HEK293 (cell line): ENCODE results near the gene FAM8A1.

ENCODE experiments used
- KLF7 ChIP-seq: fragments of 450-650 bp; formaldehyde crosslinking; IDR thresholded peaks from 2 replicates; pipeline ENCODE4 v1.5.1; 2016; ENCODE audit warnings: missing biosample characterization, missing genetic modification characterization, borderline replicate concordance
- SCRT2 ChIP-seq: fragments of 450-650 bp; formaldehyde crosslinking; IDR thresholded peaks from 2 replicates; pipeline ENCODE4 v1.5.1; 2016; ENCODE audit warnings: missing biosample characterization, missing genetic modification characterization
- SETDB1 ChIP-seq: IDR thresholded peaks from one replicate; pipeline ENCODE4 v1.6.1; 2017; ENCODE audit warnings: mild to moderate bottlenecking, low read length, moderate library complexity, mixed read lengths; ENCODE audit not compliant: insufficient read length
- SP2 ChIP-seq: fragments of 450-650 bp; formaldehyde crosslinking; IDR thresholded peaks from 2 replicates; pipeline ENCODE4 v1.5.1; 2016; ENCODE audit warnings: missing biosample characterization, missing genetic modification characterization
- SP3 ChIP-seq: fragments of 450-650 bp; formaldehyde crosslinking; IDR thresholded peaks from 2 replicates; pipeline ENCODE4 v1.5.1; 2016; ENCODE audit warnings: missing biosample characterization, missing genetic modification characterization
- ZBTB7A ChIP-seq: fragments of 450-650 bp; formaldehyde crosslinking; IDR thresholded peaks from 2 replicates; pipeline ENCODE4 v1.5.1; 2016; ENCODE audit warnings: low read depth, missing biosample characterization, missing genetic modification characterization
- ZBTB8A ChIP-seq: fragments of 450-650 bp; formaldehyde crosslinking; IDR thresholded peaks from 2 replicates; pipeline ENCODE4 v1.5.1; 2016; ENCODE audit warnings: missing biosample characterization, missing genetic modification characterization
- ZNF138 ChIP-seq: fragments of 450-650 bp; formaldehyde crosslinking; IDR thresholded peaks from 2 replicates; pipeline ENCODE4 v1.5.1; 2016; ENCODE audit warnings: missing biosample characterization, missing genetic modification characterization, borderline replicate concordance
- ZNF169 ChIP-seq: fragments of 450-650 bp; formaldehyde crosslinking; IDR thresholded peaks from 2 replicates; pipeline ENCODE4 v1.5.1; 2016; ENCODE audit warnings: missing biosample characterization, missing genetic modification characterization
- ZNF19 ChIP-seq: fragments of 450-650 bp; formaldehyde crosslinking; IDR thresholded peaks from 2 replicates; pipeline ENCODE4; 2016; ENCODE audit warnings: missing biosample characterization, missing genetic modification characterization, low read depth
- ZNF202 ChIP-seq: fragments of 450-650 bp; formaldehyde crosslinking; IDR thresholded peaks from 2 replicates; pipeline ENCODE4 v1.5.1; 2016; ENCODE audit warnings: missing biosample characterization, missing genetic modification characterization, borderline replicate concordance
- ZNF341 ChIP-seq: fragments of 450-650 bp; formaldehyde crosslinking; IDR thresholded peaks from 2 replicates; pipeline ENCODE4; 2016; ENCODE audit warnings: low read depth, missing biosample characterization, missing genetic modification characterization
- ZNF394 ChIP-seq: fragments of 450-650 bp; formaldehyde crosslinking; IDR thresholded peaks from 2 replicates; pipeline ENCODE4 v1.5.1; 2016; ENCODE audit warnings: missing biosample characterization, missing genetic modification characterization, mild to moderate bottlenecking, moderate library complexity, borderline replicate concordance
- ZNF48 ChIP-seq: fragments of 450-650 bp; formaldehyde crosslinking; IDR thresholded peaks from 2 replicates; pipeline ENCODE4 v1.5.1; 2016; ENCODE audit warnings: missing biosample characterization, missing genetic modification characterization
- ZNF510 ChIP-seq: fragments of 450-650 bp; formaldehyde crosslinking; IDR thresholded peaks from 2 replicates; pipeline ENCODE4 v1.5.1; 2018; ENCODE audit warnings: mild to moderate bottlenecking, missing genetic modification characterization, missing biosample characterization; ENCODE audit not compliant: insufficient replicate concordance
- ZNF521 ChIP-seq: fragments of 450-650 bp; formaldehyde crosslinking; IDR thresholded peaks from 2 replicates; pipeline ENCODE4 v1.5.1; 2017; ENCODE audit warnings: missing biosample characterization, mild to moderate bottlenecking, missing genetic modification characterization
- ZNF529 ChIP-seq: fragments of 450-650 bp; formaldehyde crosslinking; IDR thresholded peaks from 2 replicates; pipeline ENCODE4 v1.5.1; 2017; ENCODE audit warnings: missing genetic modification characterization, missing biosample characterization; ENCODE audit not compliant: insufficient replicate concordance
- ZNF560 ChIP-seq: fragments of 450-650 bp; formaldehyde crosslinking; IDR thresholded peaks from 2 replicates; pipeline ENCODE4 v1.5.1; 2017; ENCODE audit warnings: missing biosample characterization, missing genetic modification characterization, borderline replicate concordance
- ZNF596 ChIP-seq: fragments of 450-650 bp; IDR thresholded peaks from 2 replicates; pipeline ENCODE4 v1.5.0; 2018; ENCODE audit warnings: missing biosample characterization, mild to moderate bottlenecking, missing genetic modification characterization, moderate library complexity
- ZNF626 ChIP-seq: fragments of 450-650 bp; sonication (Bioruptor Pico); formaldehyde crosslinking; IDR thresholded peaks from 2 replicates; pipeline ENCODE4 v1.5.1; 2018; ENCODE audit warnings: missing biosample characterization, missing genetic modification characterization, inconsistent platforms
- ZNF654 ChIP-seq: fragments of 450-650 bp; formaldehyde crosslinking; IDR thresholded peaks from 2 replicates; pipeline ENCODE4 v1.5.1; 2016; ENCODE audit warnings: low read depth, missing biosample characterization, missing genetic modification characterization
- TF ChIP-seq, protein P1 (sequence below): fragments of 450-650 bp; formaldehyde crosslinking; IDR thresholded peaks from 2 replicates; pipeline ENCODE4 v1.5.0; 2017; ENCODE audit warnings: missing biosample characterization, missing genetic modification characterization, borderline replicate concordance
- TF ChIP-seq, protein P2 (sequence below): fragments of 450-650 bp; formaldehyde crosslinking; conservative IDR thresholded peaks from 2 replicates; pipeline ENCODE4 v1.5.1; 2016; ENCODE audit warnings: low read depth, missing biosample characterization, missing genetic modification characterization
- TF ChIP-seq, protein P3 (sequence below): fragments of 450-650 bp; formaldehyde crosslinking; IDR thresholded peaks from 2 replicates; pipeline ENCODE4 v1.5.1; 2017; ENCODE audit warnings: missing biosample characterization, missing genetic modification characterization
- TF ChIP-seq, protein P4 (sequence below): fragments of 450-650 bp; formaldehyde crosslinking; IDR thresholded peaks from 2 replicates; pipeline ENCODE4 v1.5.1; 2016; ENCODE audit warnings: missing biosample characterization, missing genetic modification characterization
- TF ChIP-seq, protein P5 (sequence below): fragments of 450-650 bp; formaldehyde crosslinking; IDR thresholded peaks from 2 replicates; pipeline ENCODE4 v1.5.1; 2016; ENCODE audit warnings: missing biosample characterization, missing genetic modification characterization
- TF ChIP-seq, protein P6 (sequence below): fragments of 450-650 bp; formaldehyde crosslinking; IDR thresholded peaks from 2 replicates; pipeline ENCODE4 v1.5.1; 2016; ENCODE audit warnings: missing biosample characterization, missing genetic modification characterization
- TF ChIP-seq, protein P7 (sequence below): fragments of 450-650 bp; formaldehyde crosslinking; IDR thresholded peaks from 2 replicates; pipeline ENCODE4 v1.5.1; 2016; ENCODE audit warnings: missing biosample characterization, missing genetic modification characterization

The FAM8A1 gene

DNA sequence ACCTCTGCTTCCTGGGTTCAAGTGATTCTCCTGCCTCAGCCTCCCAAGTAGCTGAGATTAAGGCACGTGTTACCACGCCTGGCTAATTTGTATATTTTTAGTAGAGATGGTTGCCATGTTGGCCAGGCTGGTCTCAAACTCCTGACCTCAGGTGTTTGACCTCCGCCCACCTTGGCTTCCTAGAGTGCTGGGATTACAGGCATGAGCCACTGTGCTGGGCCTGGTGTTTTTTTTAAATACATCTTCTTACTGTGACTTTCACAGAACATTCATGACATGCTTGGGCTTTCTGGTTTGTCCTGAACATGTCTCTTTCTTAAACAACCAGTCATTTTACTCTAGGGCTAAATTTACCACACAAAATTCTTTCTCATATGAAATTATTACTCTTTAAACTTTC, 34.7 kb upstream of the FAM8A1 start (continued):
- TF ChIP-seq, protein P1, sequence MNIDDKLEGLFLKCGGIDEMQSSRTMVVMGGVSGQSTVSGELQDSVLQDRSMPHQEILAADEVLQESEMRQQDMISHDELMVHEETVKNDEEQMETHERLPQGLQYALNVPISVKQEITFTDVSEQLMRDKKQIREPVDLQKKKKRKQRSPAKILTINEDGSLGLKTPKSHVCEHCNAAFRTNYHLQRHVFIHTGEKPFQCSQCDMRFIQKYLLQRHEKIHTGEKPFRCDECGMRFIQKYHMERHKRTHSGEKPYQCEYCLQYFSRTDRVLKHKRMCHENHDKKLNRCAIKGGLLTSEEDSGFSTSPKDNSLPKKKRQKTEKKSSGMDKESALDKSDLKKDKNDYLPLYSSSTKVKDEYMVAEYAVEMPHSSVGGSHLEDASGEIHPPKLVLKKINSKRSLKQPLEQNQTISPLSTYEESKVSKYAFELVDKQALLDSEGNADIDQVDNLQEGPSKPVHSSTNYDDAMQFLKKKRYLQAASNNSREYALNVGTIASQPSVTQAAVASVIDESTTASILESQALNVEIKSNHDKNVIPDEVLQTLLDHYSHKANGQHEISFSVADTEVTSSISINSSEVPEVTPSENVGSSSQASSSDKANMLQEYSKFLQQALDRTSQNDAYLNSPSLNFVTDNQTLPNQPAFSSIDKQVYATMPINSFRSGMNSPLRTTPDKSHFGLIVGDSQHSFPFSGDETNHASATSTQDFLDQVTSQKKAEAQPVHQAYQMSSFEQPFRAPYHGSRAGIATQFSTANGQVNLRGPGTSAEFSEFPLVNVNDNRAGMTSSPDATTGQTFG (tag by site-specific recombination), result no peak
- TF ChIP-seq SETDB1 (peak; percentile 97), ZNF341 (no peak), ZNF19 (tag by site-specific recombination) (no peak), ZNF521 (tag by site-specific recombination) (no peak), ZNF48 (tag by site-specific recombination) (no peak), ZNF596 (no peak), ZNF626 (tag by site-specific recombination) (0 out of 2 replicates have a peak, but pooled peaks have one; percentile 65), ZNF202 (tag by site-specific recombination) (no peak), ZBTB8A (tag by site-specific recombination) (no peak), SCRT2 (tag by site-specific recombination) (peak; percentile 76), ZNF138 (no peak), ZNF169 (tag by site-specific recombination) (no peak), ZNF394 (tag by site-specific recombination) (no peak), SP2 (tag by site-specific recombination) (no peak), ZNF510 (tag by site-specific recombination) (peak; percentile 39), SP3 (tag by site-specific recombination) (no peak), ZNF529 (tag by site-specific recombination) (peak; percentile 52), ZBTB7A (no peak), ZNF654 (tag by site-specific recombination) (no peak), ZNF560 (tag by site-specific recombination) (no peak), KLF7 (no peak)
- TF ChIP-seq, protein P2, sequence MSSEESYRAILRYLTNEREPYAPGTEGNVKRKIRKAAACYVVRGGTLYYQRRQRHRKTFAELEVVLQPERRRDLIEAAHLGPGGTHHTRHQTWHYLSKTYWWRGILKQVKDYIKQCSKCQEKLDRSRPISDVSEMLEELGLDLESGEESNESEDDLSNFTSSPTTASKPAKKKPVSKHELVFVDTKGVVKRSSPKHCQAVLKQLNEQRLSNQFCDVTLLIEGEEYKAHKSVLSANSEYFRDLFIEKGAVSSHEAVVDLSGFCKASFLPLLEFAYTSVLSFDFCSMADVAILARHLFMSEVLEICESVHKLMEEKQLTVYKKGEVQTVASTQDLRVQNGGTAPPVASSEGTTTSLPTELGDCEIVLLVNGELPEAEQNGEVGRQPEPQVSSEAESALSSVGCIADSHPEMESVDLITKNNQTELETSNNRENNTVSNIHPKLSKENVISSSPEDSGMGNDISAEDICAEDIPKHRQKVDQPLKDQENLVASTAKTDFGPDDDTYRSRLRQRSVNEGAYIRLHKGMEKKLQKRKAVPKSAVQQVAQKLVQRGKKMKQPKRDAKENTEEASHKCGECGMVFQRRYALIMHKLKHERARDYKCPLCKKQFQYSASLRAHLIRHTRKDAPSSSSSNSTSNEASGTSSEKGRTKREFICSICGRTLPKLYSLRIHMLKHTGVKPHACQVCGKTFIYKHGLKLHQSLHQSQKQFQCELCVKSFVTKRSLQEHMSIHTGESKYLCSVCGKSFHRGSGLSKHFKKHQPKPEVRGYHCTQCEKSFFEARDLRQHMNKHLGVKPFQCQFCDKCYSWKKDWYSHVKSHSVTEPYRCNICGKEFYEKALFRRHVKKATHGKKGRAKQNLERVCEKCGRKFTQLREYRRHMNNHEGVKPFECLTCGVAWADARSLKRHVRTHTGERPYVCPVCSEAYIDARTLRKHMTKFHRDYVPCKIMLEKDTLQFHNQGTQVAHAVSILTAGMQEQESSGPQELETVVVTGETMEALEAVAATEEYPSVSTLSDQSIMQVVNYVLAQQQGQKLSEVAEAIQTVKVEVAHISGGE (tag by site-specific recombination), result no peak
- TF ChIP-seq, protein P3, sequence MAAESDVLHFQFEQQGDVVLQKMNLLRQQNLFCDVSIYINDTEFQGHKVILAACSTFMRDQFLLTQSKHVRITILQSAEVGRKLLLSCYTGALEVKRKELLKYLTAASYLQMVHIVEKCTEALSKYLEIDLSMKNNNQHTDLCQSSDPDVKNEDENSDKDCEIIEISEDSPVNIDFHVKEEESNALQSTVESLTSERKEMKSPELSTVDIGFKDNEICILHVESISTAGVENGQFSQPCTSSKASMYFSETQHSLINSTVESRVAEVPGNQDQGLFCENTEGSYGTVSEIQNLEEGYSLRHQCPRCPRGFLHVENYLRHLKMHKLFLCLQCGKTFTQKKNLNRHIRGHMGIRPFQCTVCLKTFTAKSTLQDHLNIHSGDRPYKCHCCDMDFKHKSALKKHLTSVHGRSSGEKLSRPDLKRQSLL (tag by site-specific recombination), result no peak
- TF ChIP-seq, protein P4, sequence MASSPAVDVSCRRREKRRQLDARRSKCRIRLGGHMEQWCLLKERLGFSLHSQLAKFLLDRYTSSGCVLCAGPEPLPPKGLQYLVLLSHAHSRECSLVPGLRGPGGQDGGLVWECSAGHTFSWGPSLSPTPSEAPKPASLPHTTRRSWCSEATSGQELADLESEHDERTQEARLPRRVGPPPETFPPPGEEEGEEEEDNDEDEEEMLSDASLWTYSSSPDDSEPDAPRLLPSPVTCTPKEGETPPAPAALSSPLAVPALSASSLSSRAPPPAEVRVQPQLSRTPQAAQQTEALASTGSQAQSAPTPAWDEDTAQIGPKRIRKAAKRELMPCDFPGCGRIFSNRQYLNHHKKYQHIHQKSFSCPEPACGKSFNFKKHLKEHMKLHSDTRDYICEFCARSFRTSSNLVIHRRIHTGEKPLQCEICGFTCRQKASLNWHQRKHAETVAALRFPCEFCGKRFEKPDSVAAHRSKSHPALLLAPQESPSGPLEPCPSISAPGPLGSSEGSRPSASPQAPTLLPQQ (tag by site-specific recombination), result no peak
- TF ChIP-seq, protein P5, sequence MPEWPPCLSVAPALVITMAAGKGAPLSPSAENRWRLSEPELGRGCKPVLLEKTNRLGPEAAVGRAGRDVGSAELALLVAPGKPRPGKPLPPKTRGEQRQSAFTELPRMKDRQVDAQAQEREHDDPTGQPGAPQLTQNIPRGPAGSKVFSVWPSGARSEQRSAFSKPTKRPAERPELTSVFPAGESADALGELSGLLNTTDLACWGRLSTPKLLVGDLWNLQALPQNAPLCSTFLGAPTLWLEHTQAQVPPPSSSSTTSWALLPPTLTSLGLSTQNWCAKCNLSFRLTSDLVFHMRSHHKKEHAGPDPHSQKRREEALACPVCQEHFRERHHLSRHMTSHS, result no peak
- TF ChIP-seq, protein P6, sequence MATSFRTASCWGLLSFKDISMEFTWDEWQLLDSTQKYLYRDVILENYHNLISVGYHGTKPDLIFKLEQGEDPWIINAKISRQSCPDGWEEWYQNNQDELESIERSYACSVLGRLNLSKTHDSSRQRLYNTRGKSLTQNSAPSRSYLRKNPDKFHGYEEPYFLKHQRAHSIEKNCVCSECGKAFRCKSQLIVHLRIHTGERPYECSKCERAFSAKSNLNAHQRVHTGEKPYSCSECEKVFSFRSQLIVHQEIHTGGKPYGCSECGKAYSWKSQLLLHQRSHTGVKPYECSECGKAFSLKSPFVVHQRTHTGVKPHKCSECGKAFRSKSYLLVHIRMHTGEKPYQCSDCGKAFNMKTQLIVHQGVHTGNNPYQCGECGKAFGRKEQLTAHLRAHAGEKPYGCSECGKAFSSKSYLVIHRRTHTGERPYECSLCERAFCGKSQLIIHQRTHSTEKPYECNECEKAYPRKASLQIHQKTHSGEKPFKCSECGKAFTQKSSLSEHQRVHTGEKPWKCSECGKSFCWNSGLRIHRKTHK (tag by site-specific recombination), result 0 out of 2 replicates have a peak, but pooled peaks have one; percentile 23
- TF ChIP-seq, protein P7, sequence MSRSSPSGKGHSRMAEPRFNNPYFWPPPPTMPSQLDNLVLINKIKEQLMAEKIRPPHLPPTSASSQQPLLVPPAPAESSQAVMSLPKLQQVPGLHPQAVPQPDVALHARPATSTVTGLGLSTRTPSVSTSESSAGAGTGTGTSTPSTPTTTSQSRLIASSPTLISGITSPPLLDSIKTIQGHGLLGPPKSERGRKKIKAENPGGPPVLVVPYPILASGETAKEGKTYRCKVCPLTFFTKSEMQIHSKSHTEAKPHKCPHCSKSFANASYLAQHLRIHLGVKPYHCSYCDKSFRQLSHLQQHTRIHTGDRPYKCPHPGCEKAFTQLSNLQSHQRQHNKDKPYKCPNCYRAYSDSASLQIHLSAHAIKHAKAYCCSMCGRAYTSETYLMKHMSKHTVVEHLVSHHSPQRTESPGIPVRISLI (tag by site-specific recombination), result 0 out of 2 replicates have a peak, but pooled peaks have one; percentile 59
